IMR-90 (cell line): Measurements from ENCODE around the gene ZFP36L1. TPM values are rescaled to one million over a fixed set of nuclear protein-coding genes. Genes with fewer than 3 reads are reported as not detected.

Experiments used
- ATAC-seq: fragments of 200-7000 bp; cut with Tn5 transposase; 2 replicates; pipeline ENCODE4 v1.9.1; 2020; ENCODE audit warnings: low read depth, mild to moderate bottlenecking, moderate library complexity
- BruUV-seq: library from RNA; stranded (reverse); fragments of 400-500 nt; replicated peaks from 2 replicates; lab custom pipeline; 2021; lab: Mats Ljungman, UMichigan
- CTCF ChIA-PET: fragments of 300-600 bp; formaldehyde crosslinking; extraction: SDS; loops from one replicate; lab custom pipeline; 2021; ENCODE audit warnings: antibody characterized with exemption; lab: Yijun Ruan, JAX
- POLR2A ChIA-PET: fragments of 300-600 bp; sonication (Branson Sonifier 250); formaldehyde crosslinking; loops from one replicate; lab custom pipeline; 2022; ENCODE audit warnings: antibody characterized with exemption; ENCODE audit not compliant: unreplicated experiment; lab: Charles Lee
- DNase-seq: peaks from one replicate; pipeline ENCODE4 v3.0.0; 2013
- H2AFZ ChIP-seq: replicated peaks from 2 replicates; pipeline ENCODE3; 2013; ENCODE audit warnings: low read length, mild to moderate bottlenecking; ENCODE audit not compliant: poor library complexity
- H2AK5ac ChIP-seq: 2 replicates; pipeline ENCODE4 v1.6.1; 2013; ENCODE audit warnings: low read depth, low read length, inconsistent platforms
- H2AK9ac ChIP-seq: replicated peaks from 2 replicates; pipeline ENCODE3; 2013; ENCODE audit warnings: mild to moderate bottlenecking, low read depth, low read length, moderate library complexity; ENCODE audit not compliant: poor library complexity
- H2BK120ac ChIP-seq: 2 replicates; pipeline ENCODE4 v1.6.1; 2013; ENCODE audit warnings: low read depth, low read length, inconsistent platforms
- H2BK15ac ChIP-seq: 3 replicates; pipeline ENCODE4 v1.6.1; 2013; ENCODE audit warnings: low read depth, low read length, inconsistent platforms
- H2BK20ac ChIP-seq: 2 replicates; pipeline ENCODE4 v1.6.1; 2013; ENCODE audit warnings: low read depth, mild to moderate bottlenecking, inconsistent platforms, low read length, moderate library complexity
- H2BK5ac ChIP-seq: 2 replicates; pipeline ENCODE4 v1.6.1; 2013; ENCODE audit warnings: mild to moderate bottlenecking, low read depth, low read length, inconsistent platforms; ENCODE audit not compliant: poor library complexity, severe bottlenecking
- H3K14ac ChIP-seq: replicated peaks from 2 replicates; pipeline ENCODE4 v1.6.1; 2013; ENCODE audit warnings: low read depth, low read length, inconsistent platforms
- H3K18ac ChIP-seq: 2 replicates; pipeline ENCODE4 v1.6.1; 2013; ENCODE audit warnings: low read depth, low read length, control low read depth
- H3K23ac ChIP-seq: 2 replicates; pipeline ENCODE4 v1.6.1; 2013; ENCODE audit warnings: low read depth, low read length, inconsistent platforms
- H3K27ac ChIP-seq: 2 replicates; pipeline ENCODE4 v1.5.1; 2013; ENCODE audit warnings: mild to moderate bottlenecking, control low read depth, low read length; ENCODE audit not compliant: insufficient read depth
- H3K27me3 ChIP-seq: 2 replicates; pipeline ENCODE4 v1.6.1; 2013; ENCODE audit warnings: low read length; ENCODE audit not compliant: control insufficient read depth, insufficient read depth
- H3K36me3 ChIP-seq: 2 replicates; pipeline ENCODE4 v1.6.1; 2013; ENCODE audit warnings: low read length, mixed read lengths; ENCODE audit not compliant: control insufficient read depth, insufficient read depth
- H3K4ac ChIP-seq: 2 replicates; pipeline ENCODE4 v1.6.1; 2013; ENCODE audit warnings: low read depth, low read length, inconsistent platforms
- H3K4me1 ChIP-seq: 2 replicates; pipeline ENCODE4 v1.6.1; 2013; ENCODE audit warnings: low read length, mixed read lengths; ENCODE audit not compliant: control insufficient read depth, insufficient read depth
- H3K4me2 ChIP-seq: 2 replicates; pipeline ENCODE4 v1.6.1; 2013; ENCODE audit warnings: low read depth, mild to moderate bottlenecking, control low read depth, low read length, moderate library complexity
- H3K4me3 ChIP-seq: 2 replicates; pipeline ENCODE4 v1.5.1; 2013; ENCODE audit warnings: low read depth, mild to moderate bottlenecking, control low read depth, low read length, moderate library complexity; ENCODE audit not compliant: insufficient read depth
- H3K56ac ChIP-seq: 2 replicates; pipeline ENCODE4 v1.6.1; 2013; ENCODE audit warnings: low read length, inconsistent platforms; ENCODE audit not compliant: insufficient read depth; ENCODE audit errors: extremely low read depth
- H3K79me1 ChIP-seq, 2 experiments: 2 replicates each; pipeline ENCODE4 v1.6.1; 2013; ENCODE audit warnings: low read length in 2 of 2, inconsistent platforms in 1 of 2, low read depth in 1 of 2
- H3K9ac ChIP-seq: 2 replicates; pipeline ENCODE4 v1.6.1; 2013; ENCODE audit warnings: low read depth, low read length, control low read depth
- H3K9me1 ChIP-seq: 2 replicates; pipeline ENCODE4 v1.6.1; 2013; ENCODE audit warnings: low read length, inconsistent platforms; ENCODE audit not compliant: insufficient read depth
- H3K9me3 ChIP-seq: 2 replicates; pipeline ENCODE4 v1.6.1; 2013; ENCODE audit warnings: low read length; ENCODE audit not compliant: control insufficient read depth, insufficient read depth
- H4K20me1 ChIP-seq: 2 replicates; pipeline ENCODE4 v1.6.1; 2013; ENCODE audit warnings: low read length, inconsistent platforms; ENCODE audit not compliant: insufficient read depth
- H4K5ac ChIP-seq: 2 replicates; pipeline ENCODE4 v1.6.1; 2013; ENCODE audit warnings: mild to moderate bottlenecking, low read depth, low read length, control low read depth
- H4K8ac ChIP-seq, 2 experiments: 2 replicates each; pipeline ENCODE4 v1.6.1; 2013; ENCODE audit warnings: low read depth in 2 of 2, low read length in 2 of 2, control low read depth in 1 of 2, inconsistent platforms in 1 of 2
- H4K91ac ChIP-seq: 2 replicates; pipeline ENCODE4 v1.6.1; 2013; ENCODE audit warnings: low read depth, low read length, inconsistent platforms; ENCODE audit not compliant: insufficient read depth
- CHD1 ChIP-seq: IDR thresholded peaks from 2 replicates; pipeline ENCODE4 v1.6.1; 2012; ENCODE audit warnings: low read depth, low read length, improper control_type of control experiment
- MAFK ChIP-seq: IDR thresholded peaks from 2 replicates; pipeline ENCODE4 v1.6.1; 2012; ENCODE audit warnings: low read depth, low read length, improper control_type of control experiment
- MXI1 ChIP-seq: IDR thresholded peaks from 2 replicates; pipeline ENCODE4 v1.6.1; 2012; ENCODE audit warnings: low read depth, mild to moderate bottlenecking, low read length, moderate library complexity, borderline replicate concordance
- NFE2L2 ChIP-seq: fragments of 150-350 bp; IDR thresholded peaks from 2 replicates; pipeline ENCODE4 v1.6.1; 2016; ENCODE audit warnings: low read depth, mild to moderate bottlenecking, low read length
- POLR2A ChIP-seq: IDR thresholded peaks from 2 replicates; pipeline ENCODE4 v1.6.1; 2012; ENCODE audit warnings: mild to moderate bottlenecking, low read depth, low read length
- RAD21 ChIP-seq: IDR thresholded peaks from 2 replicates; pipeline ENCODE4 v1.6.1; 2012; ENCODE audit warnings: low read length, improper control_type of control experiment
- RFX5 ChIP-seq: IDR thresholded peaks from 2 replicates; pipeline ENCODE4 v1.8.0; 2012; ENCODE audit warnings: low read depth, mild to moderate bottlenecking, low read length, moderate library complexity
- SMC3 ChIP-seq: fragments of 150-350 bp; IDR thresholded peaks from 2 replicates; pipeline ENCODE4 v1.6.1; 2016; ENCODE audit warnings: low read depth, mild to moderate bottlenecking, antibody characterized with exemption, low read length, moderate library complexity
- WGBS, 2 experiments: methylation state at CpG; one replicate each; pipeline versions ENCODE4 v1.1.5 to v1.1.7; 2013; ENCODE audit warnings: missing lambda C conversion rate in 2 of 2; ENCODE audit not compliant: insufficient read length in 1 of 2; ENCODE audit errors: extremely low coverage in 2 of 2; 5-methylcytosine and 5-hydroxymethylcytosine counted together
- dilution Hi-C: fragments of 300-500 bp; cut with HindIII; formaldehyde crosslinking; loops from one replicate; pipeline ENCODE4 v1.14.3; 2018; ENCODE audit warnings: low sequenced_read_pairs; ENCODE audit not compliant: unreplicated experiment
- in situ Hi-C: fragments of 300-500 bp; cut with MboI; formaldehyde crosslinking; loops from 3 replicates; pipeline ENCODE4 v1.14.3; 2019; ENCODE audit warnings: low sequenced_read_pairs, inconsistent platforms, mixed read lengths
- intact Hi-C: fragments of 100-400 bp; cut with micrococcal nuclease; formaldehyde crosslinking; loops from 2 replicates; pipeline ENCODE4 v1.10.0; 2022
- polyA plus RNA-seq, 3 experiments: library from polyadenylated mRNA; depleted of rRNA; stranded (reverse); fragments of >200 nt; gene quantifications; 2 replicates each; pipeline ENCODE4 v1.2.3, GENCODE V29; 2012; ENCODE audit warnings: low replicate concordance in 1 of 3
- total RNA-seq: library from RNA; depleted of rRNA; stranded (reverse); fragments of >200 nt; gene quantifications from 2 replicates; pipeline ENCODE4 v1.2.3, GENCODE V29; 2012
- TF ChIP-seq, protein P1 (sequence below): fragments of 150-350 bp; IDR thresholded peaks from 2 replicates; pipeline ENCODE4 v1.6.1; 2016; ENCODE audit warnings: low read depth, mild to moderate bottlenecking, low read length, moderate library complexity, borderline replicate concordance
- TF ChIP-seq, protein P2 (sequence below): conservative IDR thresholded peaks from 2 replicates; pipeline ENCODE4 v1.5.1; 2012; ENCODE audit warnings: mild to moderate bottlenecking, low read depth, low read length, improper control_type of control experiment
- TF ChIP-seq, protein P3 (sequence below): fragments of 150-350 bp; IDR thresholded peaks from 2 replicates; pipeline ENCODE4 v1.6.1; 2017; ENCODE audit warnings: mild to moderate bottlenecking, antibody characterized with exemption, low read length, low read depth

The ZFP36L1 gene
- total and polyA plus RNA-seq, 2 of the 4 experiments (the other 2 are of a cell fraction) = 6.5 to 140 TPM

DNA sequence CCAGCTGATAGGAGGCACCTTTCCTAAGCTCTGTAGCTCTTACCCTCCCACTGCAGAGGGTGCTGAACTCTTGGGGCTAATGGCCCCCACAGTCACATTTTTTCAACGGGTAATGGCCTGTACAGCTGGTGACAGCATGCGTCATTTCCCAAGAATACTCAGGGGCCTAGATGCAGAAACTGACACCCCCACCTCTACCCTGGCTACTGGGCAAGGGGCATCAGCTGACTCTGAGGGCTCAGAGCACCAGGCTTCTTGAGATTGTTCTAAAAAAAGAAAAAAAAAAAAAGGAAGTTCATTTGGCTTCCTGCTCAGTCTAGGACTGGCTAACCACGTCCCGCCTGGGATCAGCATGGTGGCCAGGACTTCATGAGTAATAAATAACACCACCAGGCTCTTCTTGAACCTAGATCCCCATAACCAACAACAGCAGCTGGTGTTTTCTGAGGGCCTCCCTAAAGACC lies 35.2 kb downstream of the ZFP36L1 start:
- no peak overlapping the region for H2BK120ac ChIP-seq
- no peaks in the 10 kb centered on the region for H4K20me1 ChIP-seq
- H4K5ac ChIP-seq = no peak overlapping the region
- H2AK9ac ChIP-seq = no peak overlapping the region
- no peaks in the 10 kb centered on the region for H3K36me3 ChIP-seq
- H3K4ac ChIP-seq = no peak overlapping the region
- H3K9me1 ChIP-seq = peaks cover 7% of the 10 kb centered on the region; the same call in 1 of the 2 replicates
- ChIA-PET CTCF (interaction anchor here (0.7 kb wide), 1 partner anchor 160 kb away, joined by 3 read pairs; no protein-coding TSS in a partner anchor), POLR2A (interaction anchor here (0.6 kb wide), 1 partner anchor 316 kb away, joined by 6 read pairs; no protein-coding TSS in a partner anchor)
- no peak overlapping the region for H3K4me3 ChIP-seq
- no peak overlapping the region for H3K23ac ChIP-seq
- no peak overlapping the region for H2BK5ac ChIP-seq
- no peak overlapping the region for H2AFZ ChIP-seq
- no peak overlapping the region for H4K91ac ChIP-seq
- no TSS peak for BruUV-seq
- H2BK20ac ChIP-seq = no peak overlapping the region
- H3K18ac ChIP-seq = no peak overlapping the region
- no peak overlapping the region for H2AK5ac ChIP-seq
- no peak overlapping the region for H3K9ac ChIP-seq
- no peak overlapping the region; a peak in 1 of 4 replicates for H4K8ac ChIP-seq
- in situ Hi-C loops (no loop called here), intact Hi-C loops (no loop called here), dilution Hi-C loops (no loop called here)
- DNase-seq (peak; percentile 28), ATAC-seq (no peak)
- H3K56ac ChIP-seq = no peak overlapping the region
- no peak overlapping the region for H3K14ac ChIP-seq
- 50% methylated on average over 2 of the region's 4 CpGs; no CpG with 5 or more reads in 1 of the 2 experiments for WGBS, 2 experiments
- H3K4me1 ChIP-seq = peaks cover 2% of the 10 kb centered on the region; the same call in 1 of the 2 replicates
- TF ChIP-seq, protein P1, sequence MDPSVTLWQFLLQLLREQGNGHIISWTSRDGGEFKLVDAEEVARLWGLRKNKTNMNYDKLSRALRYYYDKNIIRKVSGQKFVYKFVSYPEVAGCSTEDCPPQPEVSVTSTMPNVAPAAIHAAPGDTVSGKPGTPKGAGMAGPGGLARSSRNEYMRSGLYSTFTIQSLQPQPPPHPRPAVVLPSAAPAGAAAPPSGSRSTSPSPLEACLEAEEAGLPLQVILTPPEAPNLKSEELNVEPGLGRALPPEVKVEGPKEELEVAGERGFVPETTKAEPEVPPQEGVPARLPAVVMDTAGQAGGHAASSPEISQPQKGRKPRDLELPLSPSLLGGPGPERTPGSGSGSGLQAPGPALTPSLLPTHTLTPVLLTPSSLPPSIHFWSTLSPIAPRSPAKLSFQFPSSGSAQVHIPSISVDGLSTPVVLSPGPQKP = no peak
- TF ChIP-seq POLR2A (no peak), MAFK (no peak), RFX5 (no peak), MXI1 (no peak), NFE2L2 (no peak), SMC3 (no peak), RAD21 (no peak), CHD1 (no peak)
- TF ChIP-seq, protein P2, sequence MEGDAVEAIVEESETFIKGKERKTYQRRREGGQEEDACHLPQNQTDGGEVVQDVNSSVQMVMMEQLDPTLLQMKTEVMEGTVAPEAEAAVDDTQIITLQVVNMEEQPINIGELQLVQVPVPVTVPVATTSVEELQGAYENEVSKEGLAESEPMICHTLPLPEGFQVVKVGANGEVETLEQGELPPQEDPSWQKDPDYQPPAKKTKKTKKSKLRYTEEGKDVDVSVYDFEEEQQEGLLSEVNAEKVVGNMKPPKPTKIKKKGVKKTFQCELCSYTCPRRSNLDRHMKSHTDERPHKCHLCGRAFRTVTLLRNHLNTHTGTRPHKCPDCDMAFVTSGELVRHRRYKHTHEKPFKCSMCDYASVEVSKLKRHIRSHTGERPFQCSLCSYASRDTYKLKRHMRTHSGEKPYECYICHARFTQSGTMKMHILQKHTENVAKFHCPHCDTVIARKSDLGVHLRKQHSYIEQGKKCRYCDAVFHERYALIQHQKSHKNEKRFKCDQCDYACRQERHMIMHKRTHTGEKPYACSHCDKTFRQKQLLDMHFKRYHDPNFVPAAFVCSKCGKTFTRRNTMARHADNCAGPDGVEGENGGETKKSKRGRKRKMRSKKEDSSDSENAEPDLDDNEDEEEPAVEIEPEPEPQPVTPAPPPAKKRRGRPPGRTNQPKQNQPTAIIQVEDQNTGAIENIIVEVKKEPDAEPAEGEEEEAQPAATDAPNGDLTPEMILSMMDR = no peak
- TF ChIP-seq, protein P3, sequence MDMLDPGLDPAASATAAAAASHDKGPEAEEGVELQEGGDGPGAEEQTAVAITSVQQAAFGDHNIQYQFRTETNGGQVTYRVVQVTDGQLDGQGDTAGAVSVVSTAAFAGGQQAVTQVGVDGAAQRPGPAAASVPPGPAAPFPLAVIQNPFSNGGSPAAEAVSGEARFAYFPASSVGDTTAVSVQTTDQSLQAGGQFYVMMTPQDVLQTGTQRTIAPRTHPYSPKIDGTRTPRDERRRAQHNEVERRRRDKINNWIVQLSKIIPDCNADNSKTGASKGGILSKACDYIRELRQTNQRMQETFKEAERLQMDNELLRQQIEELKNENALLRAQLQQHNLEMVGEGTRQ = no peak
- no peaks in the 10 kb centered on the region for H3K9me3 ChIP-seq
- H2BK15ac ChIP-seq = 0 out of 3 replicates have a peak overlapping the region, but pooled peaks have one; percentile 21
- H3K79me1 ChIP-seq = no peaks in the 10 kb centered on the region
- no peak overlapping the region for H3K4me2 ChIP-seq
- H3K27ac ChIP-seq = no peak overlapping the region
- H3K27me3 ChIP-seq = no peaks in the 10 kb centered on the region
